Right ventricle myocardium superior (tissue), 1 donor: ENCODE data around the gene HINT3. TPM values are rescaled to one million over a fixed set of nuclear protein-coding genes. Genes with fewer than 3 reads are reported as not detected.
"Not testable (repeated sequence)": the region's sequence is repeated elsewhere in the genome, so short reads cannot be mapped to it uniquely, and the experiment has no call there.

ENCODE experiments used
- ATAC-seq: fragments of 200-7000 bp; cut with Tn5 transposase; one replicate; pipeline ENCODE4 v1.9.1; 2020; ENCODE audit warnings: mild to moderate bottlenecking; ENCODE audit not compliant: poor library complexity
- DNase-seq: peaks from one replicate; pipeline ENCODE4 v3.0.0-alpha.2; 2020
- intact Hi-C: fragments of 100-400 bp; cut with DNase I; formaldehyde crosslinking; loops from one replicate; pipeline ENCODE4 v1.11.2; 2022
- total RNA-seq: library from RNA; stranded (reverse); fragmentation: NEBNext Ultra II Directional; extraction: Animal tissue kit (Norgen Biotek cat#: 25700); gene quantifications from one replicate; pipeline ENCODE4 v1.2.1, GENCODE V29; 2021
- donor health status: DM: no; HTN: yes; CAD: no; lungs with severe emphysema.

The HINT3 gene
- total RNA-seq, 1 donor from 2014 or later, result 33.5 TPM

GRCh38 chr6:125932451-125932795 lies 24.1 kb upstream of the HINT3 start:
- no peak for DNase-seq
- intact Hi-C loops, result no loop called here
- ATAC-seq, result no peak

GRCh38 chr6:125935520-125935919 lies 21.1 kb upstream of the HINT3 start:
- intact Hi-C loops, DNase-seq, ATAC-seq: not testable (repeated sequence)

GRCh38 chr6:125939026-125939425 lies 17.5 kb upstream of the HINT3 start:
- DNase-seq, result no peak
- no peak for ATAC-seq
- intact Hi-C loops, result no loop called here

GRCh38 chr6:125939791-125940190 lies 16.8 kb upstream of the HINT3 start:
- no peak for ATAC-seq

GRCh38 chr6:125940247-125941041 lies 16.1 kb upstream of the HINT3 start:
- DNase-seq (no peak), ATAC-seq (no peak)
- intact Hi-C loops, result no loop called here

More at GRCh38 chr6:125939791-125940190, 16.8 kb upstream of the HINT3 start:
- intact Hi-C loops, result no loop called here
- no peak for DNase-seq

- intact Hi-C loops, result no loop called here
- DNase-seq (no peak), ATAC-seq (no peak)
Observed at GRCh38 chr6:125942672-125943527, 13.7 kb upstream of the HINT3 start.

GRCh38 chr6:125943528-125944433 lies 12.8 kb upstream of the HINT3 start:
- DNase-seq (no peak), ATAC-seq (no peak)
- intact Hi-C loops, result no loop called here

- ATAC-seq (peak; percentile 90), DNase-seq (peak; percentile 79)
- intact Hi-C loops, result no loop called here
Observed at GRCh38 chr6:125944434-125944816, 12.1 kb upstream of the HINT3 start.

GRCh38 chr6:125944896-125945295 lies 11.7 kb upstream of the HINT3 start:
- no peak for DNase-seq
- intact Hi-C loops, result no loop called here
- ATAC-seq, result no peak

GRCh38 chr6:125945378-125946141 lies 11.0 kb upstream of the HINT3 start:
- peak; percentile 49 for ATAC-seq
- intact Hi-C loops, result no loop called here
- no peak for DNase-seq

GRCh38 chr6:125947615-125948014 lies 9.0 kb upstream of the HINT3 start:
- ATAC-seq (no peak), DNase-seq (no peak)
- intact Hi-C loops, result no loop called here

- intact Hi-C loops, result no loop called here
- ATAC-seq, result no peak
- DNase-seq, result no peak
Observed at GRCh38 chr6:125948455-125948854, 8.1 kb upstream of the HINT3 start.

GRCh38 chr6:125949069-125949468 lies 7.5 kb upstream of the HINT3 start:
- DNase-seq, result no peak
- intact Hi-C loops, result no loop called here
- ATAC-seq, result no peak

- intact Hi-C loops, result no loop called here
- DNase-seq (no peak), ATAC-seq (no peak)
Observed at GRCh38 chr6:125950293-125950692, 6.3 kb upstream of the HINT3 start.

GRCh38 chr6:125950716-125951115 lies 5.9 kb upstream of the HINT3 start:
- intact Hi-C loops, ATAC-seq, DNase-seq: not testable (repeated sequence)

- ATAC-seq, result no peak
- no peak for DNase-seq
- intact Hi-C loops, result no loop called here
Observed at GRCh38 chr6:125951323-125951722, 5.2 kb upstream of the HINT3 start.

- DNase-seq (no peak), ATAC-seq (no peak)
- intact Hi-C loops, result no loop called here
Observed at GRCh38 chr6:125952764-125953501, 3.6 kb upstream of the HINT3 start.

- intact Hi-C loops, result no loop called here
- DNase-seq, result no peak
Observed at GRCh38 chr6:125953502-125953875, 3.1 kb upstream of the HINT3 start.

More at GRCh38 chr6:125953502-125953875, 3.1 kb upstream of the HINT3 start:
- ATAC-seq, result no peak
